GM21619 (cell line): ENCODE results near the gene TYSND1.
"Not testable (repeated sequence)": the region's sequence is repeated elsewhere in the genome, so short reads cannot be mapped to it uniquely, and the experiment has no call there.

ENCODE experiments used
- ATAC-seq: cut with Tn5 transposase; IDR thresholded peaks from one replicate; pipeline ENCODE4 v1.9.1; 2021; ENCODE audit not compliant: unreplicated experiment

The TYSND1 gene

GRCh38 chr10:70111496-70111895 is 35.0 kb downstream of the TYSND1 start:
- ATAC-seq: no peak

GRCh38 chr10:70109064-70109729 is 37.3 kb downstream of the TYSND1 start:
- no peak for ATAC-seq

DNA sequence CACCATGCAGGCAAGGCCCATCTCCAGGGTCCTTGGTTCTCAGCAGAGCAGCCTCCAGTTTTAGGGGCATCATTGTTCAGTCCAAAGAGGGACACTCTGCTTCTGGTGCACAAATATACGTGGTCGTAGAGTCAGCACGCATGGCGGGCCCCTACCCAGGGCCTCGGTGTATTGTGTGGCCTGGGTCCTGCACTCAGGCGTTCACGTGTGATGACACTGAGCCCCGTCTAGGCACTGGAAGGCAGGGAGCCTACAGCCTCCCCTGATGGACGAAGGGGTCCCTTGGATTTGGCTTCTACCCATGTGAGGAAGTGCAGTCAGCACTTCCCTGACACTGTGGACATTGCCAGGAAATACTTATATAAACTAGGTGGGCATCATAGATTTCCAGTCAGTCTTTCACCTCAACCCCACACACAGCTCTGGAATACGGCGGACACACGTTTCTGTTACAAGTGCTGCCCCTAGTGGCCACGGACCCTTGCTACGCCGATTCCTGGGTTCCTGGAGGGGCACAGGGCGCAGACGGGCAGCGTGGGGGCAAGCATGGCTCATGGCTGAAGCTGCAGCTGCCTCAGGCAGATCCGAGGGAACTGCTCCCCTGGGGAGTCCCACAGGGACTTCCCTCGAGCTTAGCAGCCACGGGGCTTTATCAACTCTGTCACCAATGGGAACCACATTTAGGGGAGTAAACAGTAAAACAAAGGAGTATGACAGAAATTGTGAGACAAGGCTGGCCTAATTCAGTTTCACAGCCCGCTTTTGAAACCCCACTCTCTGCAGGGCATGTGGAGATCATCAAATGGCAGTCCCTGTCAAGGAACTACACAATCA is 39.3 kb downstream of the TYSND1 start:
- peak; percentile 67 for ATAC-seq

GRCh38 chr10:70101668-70102067 is 44.8 kb downstream of the TYSND1 start:
- ATAC-seq: no peak

- not testable (repeated sequence) for ATAC-seq
These were observed 45.4 kb downstream of the TYSND1 start for GRCh38 chr10:70101068-70101562.

DNA sequence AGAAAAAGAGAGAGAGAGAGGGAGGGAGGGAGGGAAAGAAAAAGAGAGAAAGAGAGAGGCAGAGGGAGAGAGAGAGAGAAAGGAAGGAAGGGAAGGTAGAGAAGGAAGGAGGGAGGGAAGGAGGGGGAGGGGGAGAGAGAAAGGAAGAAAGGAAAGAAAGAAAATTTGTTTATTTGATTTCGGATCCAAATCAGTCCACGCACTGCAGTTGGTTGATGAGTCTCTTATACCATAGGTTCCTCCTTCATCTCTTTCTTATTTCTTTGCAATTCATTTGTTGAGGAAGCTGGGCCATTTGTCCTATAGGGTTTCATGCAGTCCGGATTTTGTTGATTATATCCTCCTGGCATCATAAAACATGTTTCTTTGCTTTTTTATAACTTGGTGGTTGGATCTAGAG is 48.2 kb downstream of the TYSND1 start:
- no peak for ATAC-seq

DNA sequence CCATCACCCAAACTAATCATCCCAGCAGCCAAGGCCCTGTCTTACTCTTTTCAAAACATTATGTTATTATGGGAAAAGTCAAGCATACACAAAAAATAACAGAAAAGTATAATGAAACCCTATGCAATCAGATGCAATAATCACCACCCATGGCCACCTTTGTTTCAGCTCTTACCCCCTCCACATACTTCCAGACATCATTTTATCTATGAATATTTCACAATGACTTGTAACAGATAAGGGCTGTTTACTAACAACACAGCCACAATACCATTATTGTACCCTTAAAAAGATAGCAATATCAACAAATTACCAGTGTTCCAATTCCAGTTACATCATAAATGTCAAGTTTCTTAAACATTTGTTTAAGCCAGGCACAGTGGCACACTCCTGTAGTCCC is 49.0 kb downstream of the TYSND1 start:
- no peak for ATAC-seq

DNA sequence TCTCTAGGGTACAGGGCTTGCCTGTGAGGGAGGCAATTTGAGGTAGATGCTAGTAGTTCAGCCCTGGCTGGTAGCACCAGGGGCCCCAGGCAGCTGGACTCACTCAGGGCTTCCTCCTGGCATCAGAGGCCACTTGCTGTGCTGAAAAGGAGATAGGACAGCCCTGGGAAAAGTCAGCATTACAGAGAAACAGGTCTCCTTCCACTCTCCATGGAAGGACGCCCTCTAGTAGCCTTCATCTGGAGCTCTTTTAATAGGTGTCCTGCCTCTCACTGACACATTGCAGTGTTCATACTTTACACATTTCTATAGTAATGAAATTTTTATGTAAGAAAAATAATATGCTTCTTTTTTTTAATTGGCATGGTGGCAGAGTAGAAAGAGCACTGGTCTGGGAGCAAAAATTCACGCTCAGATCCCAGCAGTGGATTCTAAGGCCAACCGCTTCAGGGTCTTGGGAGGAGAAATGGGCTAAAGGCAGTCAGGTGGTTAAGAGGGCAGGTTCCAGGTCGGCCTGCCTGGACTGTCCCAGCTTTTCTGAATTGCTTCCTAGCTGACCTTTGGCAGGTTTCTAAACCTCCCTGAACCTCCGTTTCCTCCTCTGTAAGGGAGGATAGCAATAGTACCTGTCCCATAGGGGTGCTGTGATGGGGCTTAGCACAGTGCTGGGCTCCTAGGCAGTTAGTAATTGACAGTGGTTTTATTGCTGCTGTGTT is 49.6 kb downstream of the TYSND1 start:
- no peak for ATAC-seq

DNA sequence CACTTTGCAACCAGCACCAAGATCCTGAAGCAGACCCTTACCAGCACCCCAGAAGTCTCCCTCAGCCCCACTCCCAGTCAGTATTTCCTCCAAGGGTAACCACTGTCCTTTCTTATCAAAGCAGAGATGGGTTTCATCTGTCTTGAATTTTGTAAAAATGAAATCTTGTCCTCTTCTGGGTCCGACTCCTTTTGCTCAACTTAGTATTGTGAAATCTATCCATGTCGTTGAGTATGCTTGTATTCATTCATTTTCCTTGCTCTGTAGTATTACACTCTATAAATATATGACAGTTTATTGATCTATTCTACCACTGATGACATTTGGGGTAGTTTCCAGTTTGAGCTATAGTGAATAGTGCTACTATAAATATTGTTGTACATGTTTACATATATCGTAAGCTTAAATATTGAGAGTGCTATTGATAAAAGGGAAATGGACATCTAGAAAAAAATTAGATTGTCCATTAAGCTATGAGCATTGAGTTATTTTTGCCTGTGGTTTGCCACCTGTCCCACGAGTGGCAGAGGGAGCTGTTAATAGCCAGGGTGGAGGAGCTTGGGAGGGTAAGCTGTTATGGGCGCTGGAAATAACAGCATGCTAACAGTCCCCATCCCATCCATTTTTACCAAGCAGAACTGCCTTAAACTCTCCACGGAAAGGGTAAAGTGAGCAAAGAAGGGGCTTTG is 50.3 kb downstream of the TYSND1 start:
- no peak for ATAC-seq

DNA sequence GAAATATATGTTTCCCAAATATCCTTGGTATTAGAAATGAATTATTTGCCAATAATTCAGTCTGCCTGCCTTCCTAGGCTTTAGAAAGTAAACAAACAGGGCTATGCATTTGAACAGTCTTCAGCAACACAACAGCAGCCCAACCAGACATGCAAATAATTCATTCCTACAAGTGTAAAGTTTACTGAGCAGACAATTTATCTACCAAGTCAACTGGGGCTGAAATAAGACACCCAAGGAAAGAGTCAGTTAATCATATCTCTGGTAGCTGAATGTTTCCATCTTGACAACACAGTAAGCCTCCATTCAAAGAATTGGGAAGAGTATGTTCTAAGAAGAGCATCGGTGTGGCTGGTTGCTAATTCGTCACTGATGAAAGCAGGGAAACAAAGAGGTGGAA is 52.2 kb downstream of the TYSND1 start:
- ATAC-seq: no peak

- no peak for ATAC-seq
These were observed 53.1 kb downstream of the TYSND1 start for GRCh38 chr10:70093335-70093944.

DNA sequence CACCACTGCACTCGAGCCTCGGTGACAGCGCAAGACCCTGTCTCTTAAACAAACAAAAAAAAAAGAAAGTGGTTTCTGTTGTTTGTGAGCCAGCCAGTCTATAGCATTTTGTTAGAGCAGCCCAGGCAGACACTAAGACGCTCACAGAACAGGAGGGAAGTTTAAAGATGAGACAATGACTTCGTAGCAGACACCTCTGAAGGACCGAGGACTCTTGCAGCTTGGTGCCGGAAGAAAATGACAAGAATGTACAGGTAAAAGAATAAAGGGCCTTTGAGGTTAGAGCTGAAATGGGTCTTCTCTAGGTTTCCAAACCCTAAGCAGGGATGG is 54.1 kb downstream of the TYSND1 start:
- ATAC-seq: no peak

- ATAC-seq: no peak
These were observed 55.5 kb downstream of the TYSND1 start for GRCh38 chr10:70090951-70091350.

DNA sequence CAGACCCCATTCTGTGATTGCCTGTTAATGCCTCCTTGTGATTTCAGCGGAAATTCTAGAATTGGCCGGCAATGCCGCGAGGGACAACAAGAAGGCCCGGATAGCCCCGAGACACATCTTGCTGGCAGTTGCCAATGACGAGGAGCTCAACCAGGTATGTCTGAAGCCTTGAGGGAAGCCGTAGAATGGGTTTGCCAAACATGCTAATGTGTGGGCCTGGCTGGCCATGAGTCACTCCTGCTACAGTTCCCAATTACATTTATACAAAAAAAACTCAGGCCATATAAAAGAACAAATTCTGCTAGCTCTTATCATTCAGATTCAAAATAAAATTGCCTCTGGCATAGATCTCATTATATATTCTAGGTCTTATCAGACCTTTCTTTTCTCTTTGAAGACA is 56.5 kb downstream of the TYSND1 start:
- ATAC-seq: no peak

GRCh38 chr10:70088308-70088698 is 58.2 kb downstream of the TYSND1 start:
- ATAC-seq: no peak
